Measurements from ENCODE around the gene TRPV5. TPM values are rescaled to one million over a fixed set of nuclear protein-coding genes. Genes with fewer than 3 reads are reported as not detected.

Gene TRPV5
- total and polyA plus RNA-seq, 8 donors = not detected

DNA sequence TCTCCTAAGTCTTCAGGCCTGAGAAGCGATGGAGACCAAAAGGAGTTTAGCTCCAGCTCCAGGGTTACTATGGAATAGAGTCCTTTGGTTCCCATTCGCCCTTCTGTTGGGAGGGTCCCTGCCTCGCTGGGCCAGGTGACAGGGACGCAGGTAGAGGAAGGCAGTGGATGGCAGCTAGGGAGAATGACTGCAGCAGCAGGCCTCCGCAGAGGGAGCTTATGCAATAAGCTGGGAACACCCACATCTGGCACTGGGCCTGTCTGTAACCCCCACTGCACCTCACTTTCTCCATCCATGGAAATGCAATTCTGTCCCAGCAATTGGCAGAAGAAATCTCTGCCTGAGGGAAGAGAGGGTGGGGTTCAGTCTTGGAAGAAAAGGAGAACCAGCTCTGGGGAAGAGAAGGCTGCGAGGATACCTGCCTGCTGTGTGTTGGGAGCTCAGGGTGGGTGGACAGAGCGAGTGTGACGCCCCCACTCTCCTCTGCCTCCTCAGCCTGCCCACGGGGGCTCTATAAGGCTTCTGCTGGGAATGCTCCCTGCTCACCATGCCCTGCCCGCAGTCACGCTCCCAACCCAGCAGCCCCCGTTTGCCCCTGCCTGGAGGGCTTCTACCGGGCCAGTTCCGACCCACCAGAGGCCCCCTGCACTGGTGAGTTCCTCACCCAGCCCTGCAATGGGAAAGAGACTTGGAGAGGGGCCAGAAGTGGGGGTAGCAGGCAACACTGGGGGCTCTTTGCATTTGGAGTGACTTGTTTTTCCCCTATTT is 68.4 kb downstream of the TRPV5 start:
- TF ChIP-seq POLR2A (IDR thresholded peaks at IDR 0.05) (no peak), EP300 (IDR thresholded peaks at IDR 0.05) (no peak), POLR2AphosphoS5 (IDR thresholded peaks at IDR 0.05) (no peak)
- TF ChIP-seq, protein P1, sequence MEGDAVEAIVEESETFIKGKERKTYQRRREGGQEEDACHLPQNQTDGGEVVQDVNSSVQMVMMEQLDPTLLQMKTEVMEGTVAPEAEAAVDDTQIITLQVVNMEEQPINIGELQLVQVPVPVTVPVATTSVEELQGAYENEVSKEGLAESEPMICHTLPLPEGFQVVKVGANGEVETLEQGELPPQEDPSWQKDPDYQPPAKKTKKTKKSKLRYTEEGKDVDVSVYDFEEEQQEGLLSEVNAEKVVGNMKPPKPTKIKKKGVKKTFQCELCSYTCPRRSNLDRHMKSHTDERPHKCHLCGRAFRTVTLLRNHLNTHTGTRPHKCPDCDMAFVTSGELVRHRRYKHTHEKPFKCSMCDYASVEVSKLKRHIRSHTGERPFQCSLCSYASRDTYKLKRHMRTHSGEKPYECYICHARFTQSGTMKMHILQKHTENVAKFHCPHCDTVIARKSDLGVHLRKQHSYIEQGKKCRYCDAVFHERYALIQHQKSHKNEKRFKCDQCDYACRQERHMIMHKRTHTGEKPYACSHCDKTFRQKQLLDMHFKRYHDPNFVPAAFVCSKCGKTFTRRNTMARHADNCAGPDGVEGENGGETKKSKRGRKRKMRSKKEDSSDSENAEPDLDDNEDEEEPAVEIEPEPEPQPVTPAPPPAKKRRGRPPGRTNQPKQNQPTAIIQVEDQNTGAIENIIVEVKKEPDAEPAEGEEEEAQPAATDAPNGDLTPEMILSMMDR (IDR thresholded peaks at IDR 0.05) = no peak
- Histone ChIP-seq H3K36me3 (peaks cover 4 to 44% (median 27%) of the 10 kb centered on the region in 4 donors), H3K9me3 (no peaks in the 10 kb centered on the region), H3K27me3 (no peaks in the 10 kb centered on the region), H3K4me3 (no peak overlapping the region), H3K27ac (no peak overlapping the region), H3K4me1 (peaks cover 0 to 3% (median 0%) of the 10 kb centered on the region in 4 donors)
- DNase-seq = no peak
- WGBS, 5 donors = 74 to 80% (median 76%) methylated on average over 14 of the region's 14 CpGs
- intact Hi-C loops (cut with DNase I; ENCODE audit: low total_unique reads) = no loop called here

DNA sequence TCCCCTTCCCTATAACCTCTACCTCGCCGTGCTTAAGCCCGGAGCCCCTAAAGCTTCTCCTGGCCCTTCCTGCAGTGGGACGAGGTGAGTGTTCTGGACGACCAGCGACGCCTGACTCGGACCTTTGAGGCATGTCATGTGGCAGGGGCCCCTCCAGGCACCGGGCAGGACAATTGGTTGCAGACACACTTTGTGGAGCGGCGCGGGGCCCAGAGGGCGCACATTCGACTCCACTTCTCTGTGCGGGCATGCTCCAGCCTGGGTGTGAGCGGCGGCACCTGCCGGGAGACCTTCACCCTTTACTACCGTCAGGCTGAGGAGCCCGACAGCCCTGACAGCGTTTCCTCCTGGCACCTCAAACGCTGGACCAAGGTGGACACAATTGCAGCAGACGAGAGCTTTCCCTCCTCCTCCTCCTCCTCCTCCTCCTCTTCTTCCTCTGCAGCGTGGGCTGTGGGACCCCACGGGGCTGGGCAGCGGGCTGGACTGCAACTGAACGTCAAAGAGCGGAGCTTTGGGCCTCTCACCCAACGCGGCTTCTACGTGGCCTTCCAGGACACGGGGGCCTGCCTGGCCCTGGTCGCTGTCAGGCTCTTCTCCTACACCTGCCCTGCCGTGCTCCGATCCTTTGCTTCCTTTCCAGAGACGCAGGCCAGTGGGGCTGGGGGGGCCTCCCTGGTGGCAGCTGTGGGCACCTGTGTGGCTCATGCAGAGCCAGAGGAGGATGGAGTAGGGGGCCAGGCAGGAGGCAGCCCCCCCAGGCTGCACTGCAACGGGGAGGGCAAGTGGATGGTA is 69.5 kb downstream of the TRPV5 start:
- intact Hi-C loops (cut with DNase I; ENCODE audit: low total_unique reads) = no loop called here
- Histone ChIP-seq H3K4me1 (peaks cover 0 to 13% (median 3%) of the 10 kb centered on the region in 4 donors), H3K27ac (no peak overlapping the region), H3K9me3 (no peaks in the 10 kb centered on the region), H3K27me3 (no peaks in the 10 kb centered on the region), H3K4me3 (no peak overlapping the region), H3K36me3 (peaks cover 4 to 38% (median 25%) of the 10 kb centered on the region in 4 donors)
- TF ChIP-seq EP300 (IDR thresholded peaks at IDR 0.05) = no peak
- TF ChIP-seq, protein P1 (IDR thresholded peaks at IDR 0.05) = no peak
- TF ChIP-seq POLR2A (IDR thresholded peaks at IDR 0.05) = no peak
- no peak for TF ChIP-seq POLR2AphosphoS5 (IDR thresholded peaks at IDR 0.05)
- no peak for DNase-seq
- 91 to 95% (median 93%) methylated on average over 32 to 37 of the region's 37 CpGs for WGBS, 5 donors

DNA sequence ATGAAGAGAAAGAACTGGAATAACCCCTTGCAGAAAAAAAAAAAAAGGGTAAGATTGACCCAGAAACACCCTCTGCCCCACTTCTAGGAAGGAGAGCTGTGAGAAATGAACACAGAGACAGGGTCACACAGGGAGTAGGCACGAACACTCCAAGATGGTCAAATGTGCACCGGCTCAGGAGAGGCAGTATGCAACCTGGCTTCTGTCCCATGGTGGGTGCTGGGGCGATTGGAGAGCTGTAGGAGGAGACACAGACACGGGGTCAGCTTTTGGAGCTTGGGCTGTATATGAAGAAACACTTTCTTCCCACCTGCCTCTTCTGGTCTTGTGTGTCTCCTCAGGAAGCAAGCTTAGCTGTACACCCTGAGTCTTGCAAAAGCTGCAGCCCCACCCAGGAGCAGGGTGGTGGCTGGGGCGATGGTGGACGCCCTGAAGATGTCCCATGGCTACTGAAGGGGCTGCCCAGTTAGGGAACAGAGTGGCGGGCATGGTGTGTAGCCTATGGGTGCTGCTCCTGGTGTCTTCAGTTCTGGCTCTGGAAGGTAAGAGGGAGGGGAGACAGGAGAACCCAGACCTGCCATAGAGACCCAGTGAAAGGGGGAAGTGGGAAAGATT is 70.7 kb downstream of the TRPV5 start:
- intact Hi-C loops (cut with DNase I; ENCODE audit: low total_unique reads) = no loop called here
- no peak for TF ChIP-seq POLR2A (IDR thresholded peaks at IDR 0.05)
- TF ChIP-seq EP300 (IDR thresholded peaks at IDR 0.05) = no peak
- TF ChIP-seq, protein P1 (IDR thresholded peaks at IDR 0.05) = no peak
- TF ChIP-seq POLR2AphosphoS5 (IDR thresholded peaks at IDR 0.05) = no peak
- H3K4me1 ChIP-seq = peaks cover 0 to 13% (median 3%) of the 10 kb centered on the region in 4 donors
- no peak overlapping the region for H3K27ac ChIP-seq
- no peaks in the 10 kb centered on the region for H3K27me3 ChIP-seq
- DNase-seq = no peak
- H3K4me3 ChIP-seq = no peak overlapping the region
- peaks cover 4 to 30% (median 25%) of the 10 kb centered on the region in 4 donors for H3K36me3 ChIP-seq
- H3K9me3 ChIP-seq = no peaks in the 10 kb centered on the region
- 77 to 89% (median 86%) methylated on average over 7 of the region's 7 CpGs for WGBS, 5 donors

- 91 to 96% (median 94%) methylated on average over 4 of the region's 4 CpGs for WGBS, 5 donors
- Histone ChIP-seq H3K27ac (no peak overlapping the region), H3K4me1 (peaks cover 0 to 16% (median 3%) of the 10 kb centered on the region in 4 donors), H3K4me3 (no peak overlapping the region), H3K9me3 (no peaks in the 10 kb centered on the region), H3K27me3 (no peaks in the 10 kb centered on the region), H3K36me3 (peaks cover 4 to 28% (median 25%) of the 10 kb centered on the region in 4 donors)
- no peak for TF ChIP-seq POLR2AphosphoS5 (IDR thresholded peaks at IDR 0.05)
- DNase-seq = no peak
- intact Hi-C loops (cut with DNase I; ENCODE audit: low total_unique reads) = no loop called here
These were observed 71.2 kb downstream of the TRPV5 start for GRCh38 chr7:142862351-142862750.
